ENCODE data around the gene IFI6.
"Not testable (repeated sequence)": the region's sequence is repeated elsewhere in the genome, so short reads cannot be mapped to it uniquely, and the experiment has no call there.

The IFI6 gene

GRCh38 chr1:27628712-27629111, 43.3 kb downstream of the IFI6 start:
- DNase-seq (ENCODE audit: low read depth), result no peak

- not testable (repeated sequence) for DNase-seq (ENCODE audit: low read depth)
These were observed 44.3 kb downstream of the IFI6 start for GRCh38 chr1:27627733-27628132.

GRCh38 chr1:27627061-27627460, 44.9 kb downstream of the IFI6 start:
- no peak for DNase-seq (ENCODE audit: low read depth)

GRCh38 chr1:27626031-27626935, 45.7 kb downstream of the IFI6 start:
- DNase-seq (ENCODE audit: low read depth), result no peak

- DNase-seq (ENCODE audit: low read depth), result no peak
These were observed 47.4 kb downstream of the IFI6 start for GRCh38 chr1:27624467-27625178.

- DNase-seq (ENCODE audit: low read depth), result no peak
These were observed 48.4 kb downstream of the IFI6 start for GRCh38 chr1:27623327-27624212.

GRCh38 chr1:27622828-27623227, 49.2 kb downstream of the IFI6 start:
- no peak for DNase-seq (ENCODE audit: low read depth)

- no peak for DNase-seq (ENCODE audit: low read depth)
These were observed 50.7 kb downstream of the IFI6 start for GRCh38 chr1:27621051-27621920.

- not testable (repeated sequence) for DNase-seq (ENCODE audit: low read depth)
These were observed 52.1 kb downstream of the IFI6 start for GRCh38 chr1:27619782-27620438.

GRCh38 chr1:27618341-27619082, 53.5 kb downstream of the IFI6 start:
- DNase-seq (ENCODE audit: low read depth), result no peak

GRCh38 chr1:27617420-27617819, 54.6 kb downstream of the IFI6 start:
- no peak for DNase-seq (ENCODE audit: low read depth)

- DNase-seq (ENCODE audit: low read depth), result no peak
These were observed 55.6 kb downstream of the IFI6 start for GRCh38 chr1:27616441-27616840.

Measured in stimulated activated CD8-positive, alpha-beta memory T cell treated with anti-CD3 and anti-CD28 coated beads, Interleukin-7, amount 100 ng/mL, for 24 hours (primary cell).